Effector CD4-positive, alpha-beta T cell (primary cell): ENCODE results near the gene EYA2.
"Not testable (repeated sequence)": the region's sequence is repeated elsewhere in the genome, so short reads cannot be mapped to it uniquely, and the experiment has no call there.

ENCODE experiments used
- DNase-seq: peaks from one replicate; pipeline ENCODE4 v3.0.0-alpha.2; 2020

EYA2 gene

DNA sequence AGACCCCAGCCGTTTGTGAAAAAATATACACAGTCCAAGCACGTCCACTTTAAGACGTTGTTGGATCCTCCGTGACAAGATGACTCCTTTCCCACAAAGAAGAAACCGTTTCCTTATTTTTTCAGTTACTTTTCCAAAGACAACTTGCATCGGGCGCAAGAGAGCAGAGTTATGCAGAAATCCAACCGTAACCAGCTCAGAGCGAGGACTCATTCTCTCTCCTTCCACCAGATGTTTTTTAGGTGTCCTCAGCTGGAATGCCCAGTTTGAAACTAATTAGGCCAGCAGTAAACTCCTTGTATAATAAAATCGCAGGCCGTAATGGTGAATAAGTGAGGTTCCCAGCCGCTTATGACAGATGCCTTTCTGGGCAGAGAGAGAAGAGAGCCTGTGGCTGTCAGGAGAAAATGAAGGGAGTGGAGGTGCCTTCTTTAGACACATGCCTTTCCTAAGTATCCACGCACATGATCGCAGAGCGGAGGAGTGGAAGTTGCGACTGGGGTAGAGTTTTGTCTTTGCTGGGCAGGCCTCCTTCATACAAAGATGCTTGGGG lies 2.8 kb downstream of the EYA2 start:
- DNase-seq: no peak

DNA sequence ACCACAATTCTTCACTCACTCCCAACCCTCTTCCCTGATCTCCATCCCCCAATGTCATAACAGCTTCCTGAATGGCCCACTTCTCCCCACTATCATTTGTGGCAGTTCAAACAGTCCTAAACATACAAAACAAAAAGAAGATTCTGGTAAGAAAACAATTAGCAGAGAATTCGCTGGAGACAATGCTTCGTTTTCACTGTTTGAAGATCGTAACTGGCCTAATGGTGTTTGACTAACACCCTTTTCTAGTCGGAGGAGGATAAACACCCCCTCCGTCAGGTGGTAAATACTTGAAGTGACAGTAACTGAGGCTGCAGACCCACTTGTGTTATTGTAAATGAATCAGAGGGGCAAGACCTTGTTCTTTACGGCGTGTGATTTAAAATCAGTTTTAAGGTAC lies 3.8 kb downstream of the EYA2 start:
- DNase-seq: no peak

DNA sequence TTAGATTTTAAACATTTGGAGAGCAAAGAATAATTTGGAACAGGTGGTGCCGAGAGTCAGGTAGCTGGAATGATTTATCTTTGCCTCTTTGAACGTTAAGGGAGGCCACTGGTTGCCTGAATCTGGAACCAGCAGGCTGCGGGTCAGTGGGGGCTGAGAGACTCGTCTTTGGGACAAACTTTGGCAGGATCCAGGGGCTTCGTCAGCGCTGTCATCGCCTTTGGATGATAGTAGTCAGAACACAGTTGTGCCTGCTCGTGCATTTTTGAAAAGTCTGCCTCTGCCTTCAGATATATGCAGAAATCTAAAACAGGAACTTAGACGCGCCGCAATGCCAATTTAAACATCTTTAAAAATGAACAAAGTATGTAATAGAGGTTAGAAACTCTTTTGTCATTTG lies 5.0 kb downstream of the EYA2 start:
- DNase-seq: no peak

DNA sequence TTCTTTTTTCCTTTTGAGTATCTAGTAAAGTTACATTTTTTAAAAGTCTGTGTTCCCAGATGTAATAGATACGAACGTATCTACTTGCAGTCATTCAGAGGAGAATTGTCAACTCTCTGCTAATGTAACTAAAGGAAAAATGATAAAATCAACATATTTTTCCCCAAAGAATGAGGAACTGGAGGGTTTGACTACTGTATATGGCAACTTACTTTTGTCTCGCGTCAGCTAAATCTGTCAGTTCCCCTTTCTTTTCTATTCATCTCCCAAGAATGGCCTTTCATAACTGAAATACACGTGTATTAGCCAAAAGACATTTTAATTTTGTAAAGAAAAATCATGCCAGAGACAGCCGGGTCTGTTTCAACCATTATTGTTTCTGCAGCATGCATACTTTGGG lies 5.4 kb downstream of the EYA2 start:
- no peak for DNase-seq

DNA sequence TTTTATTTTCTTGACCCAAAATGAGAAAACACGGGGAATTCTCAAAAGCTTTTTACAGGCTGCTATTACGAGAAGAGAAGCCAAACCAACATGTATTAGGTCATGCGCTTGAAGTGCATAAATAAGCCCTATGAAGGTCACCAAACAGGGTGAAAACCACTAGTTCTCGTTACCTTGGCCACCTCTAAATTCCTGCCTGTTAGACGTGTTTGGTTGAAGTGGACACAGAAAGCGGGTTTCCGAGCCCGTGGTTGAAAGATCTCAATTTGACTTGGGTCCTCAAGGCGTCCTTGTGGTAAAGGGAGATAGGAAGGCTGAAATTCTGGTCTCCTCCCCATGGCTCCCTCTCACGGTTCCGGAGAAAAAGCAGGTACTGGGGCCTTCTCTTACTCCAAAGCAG lies 6.2 kb downstream of the EYA2 start:
- DNase-seq: no peak

DNA sequence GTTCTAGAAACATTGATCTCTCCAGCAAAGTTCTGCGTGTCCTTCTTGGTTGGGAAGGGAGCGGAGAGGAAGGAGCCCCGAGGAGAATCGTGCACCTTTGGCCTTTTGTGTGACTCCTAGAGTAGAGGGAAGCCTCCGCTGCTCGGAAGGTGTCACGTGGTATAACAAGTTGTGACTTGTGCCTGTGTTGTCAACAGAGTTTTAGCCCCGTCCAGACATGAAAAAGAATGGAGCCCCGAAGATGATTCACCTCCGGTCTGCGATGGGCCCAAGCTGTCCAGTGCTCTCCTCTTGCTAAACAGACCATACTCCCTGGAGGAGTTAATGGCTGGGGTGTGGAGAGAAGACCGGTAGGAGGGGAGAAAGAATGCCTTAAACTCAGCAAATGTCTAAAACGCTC lies 7.0 kb downstream of the EYA2 start:
- DNase-seq: no peak

DNA sequence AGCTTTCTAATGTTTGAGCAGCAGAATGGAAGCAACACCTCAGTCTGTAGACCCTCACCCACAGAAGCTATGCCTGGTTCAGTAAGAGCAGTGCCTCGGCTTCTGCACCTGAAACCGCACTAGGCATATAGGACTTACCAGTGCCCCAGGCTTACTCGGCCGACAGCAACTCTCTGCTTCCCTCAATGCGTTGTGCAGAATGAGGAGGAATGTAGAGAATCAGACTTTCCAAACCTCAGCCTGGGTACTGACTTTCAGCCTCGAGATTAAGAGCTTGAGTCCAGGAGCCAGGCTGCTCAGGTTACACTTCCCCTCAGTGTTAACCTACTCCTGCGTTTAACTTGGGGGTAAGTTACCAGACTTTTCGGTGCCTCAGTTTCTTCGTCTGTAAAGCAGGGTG lies 8.6 kb downstream of the EYA2 start:
- no peak for DNase-seq

DNA sequence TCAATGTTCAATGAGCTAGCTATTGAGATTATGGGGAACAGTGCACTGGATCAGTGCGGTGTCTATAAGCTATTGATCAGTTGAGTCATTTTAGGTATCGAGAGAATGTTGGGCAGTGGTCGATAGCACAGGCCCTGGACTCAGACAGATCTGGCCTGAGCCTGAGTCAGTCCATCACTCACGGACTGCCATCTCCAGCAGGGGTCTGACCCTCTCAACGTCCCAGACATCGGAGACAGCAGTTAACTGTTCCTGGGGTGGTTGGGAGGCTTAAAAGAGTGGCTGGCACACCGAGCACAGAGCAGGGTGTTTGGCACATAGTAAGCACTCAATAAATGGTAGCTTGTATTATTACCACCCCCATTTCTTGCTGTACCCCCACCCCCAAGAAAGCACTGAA lies 9.3 kb downstream of the EYA2 start:
- no peak for DNase-seq

DNA sequence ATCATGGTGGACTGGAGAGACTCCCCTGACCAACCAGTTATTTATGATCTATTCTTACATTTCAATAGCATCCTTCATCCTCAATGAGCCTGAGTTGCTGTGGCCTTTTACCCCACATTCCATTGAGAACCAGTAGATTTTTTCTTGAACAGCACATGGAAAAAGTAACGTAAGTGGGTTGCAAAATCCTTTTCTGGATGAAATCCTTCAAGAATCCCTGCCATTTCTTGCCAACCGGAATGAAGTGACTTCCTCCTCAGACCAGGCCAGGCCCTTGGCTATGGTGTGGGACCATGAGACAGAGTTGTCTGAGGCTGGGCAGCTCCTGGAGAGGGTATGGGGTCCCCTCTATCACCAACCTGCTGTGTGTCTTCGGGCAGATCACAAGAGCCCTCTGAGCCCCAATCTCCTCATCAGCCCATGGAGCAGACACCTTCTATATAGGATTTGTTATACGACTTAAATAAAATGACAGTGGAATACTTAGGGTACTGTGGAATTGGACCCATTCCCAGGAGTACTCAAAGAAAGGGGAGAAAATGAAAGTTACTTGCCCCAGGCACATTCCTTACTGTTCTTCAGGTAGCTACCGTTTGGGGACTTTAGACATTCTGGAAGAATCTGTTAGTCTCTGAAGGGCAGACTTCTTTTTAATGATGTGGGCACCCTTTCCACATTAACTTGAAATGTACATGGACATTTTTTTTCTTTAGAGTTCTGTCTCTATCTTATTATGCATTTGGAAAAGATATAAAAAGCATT lies 10.9 kb downstream of the EYA2 start:
- no peak for DNase-seq

DNA sequence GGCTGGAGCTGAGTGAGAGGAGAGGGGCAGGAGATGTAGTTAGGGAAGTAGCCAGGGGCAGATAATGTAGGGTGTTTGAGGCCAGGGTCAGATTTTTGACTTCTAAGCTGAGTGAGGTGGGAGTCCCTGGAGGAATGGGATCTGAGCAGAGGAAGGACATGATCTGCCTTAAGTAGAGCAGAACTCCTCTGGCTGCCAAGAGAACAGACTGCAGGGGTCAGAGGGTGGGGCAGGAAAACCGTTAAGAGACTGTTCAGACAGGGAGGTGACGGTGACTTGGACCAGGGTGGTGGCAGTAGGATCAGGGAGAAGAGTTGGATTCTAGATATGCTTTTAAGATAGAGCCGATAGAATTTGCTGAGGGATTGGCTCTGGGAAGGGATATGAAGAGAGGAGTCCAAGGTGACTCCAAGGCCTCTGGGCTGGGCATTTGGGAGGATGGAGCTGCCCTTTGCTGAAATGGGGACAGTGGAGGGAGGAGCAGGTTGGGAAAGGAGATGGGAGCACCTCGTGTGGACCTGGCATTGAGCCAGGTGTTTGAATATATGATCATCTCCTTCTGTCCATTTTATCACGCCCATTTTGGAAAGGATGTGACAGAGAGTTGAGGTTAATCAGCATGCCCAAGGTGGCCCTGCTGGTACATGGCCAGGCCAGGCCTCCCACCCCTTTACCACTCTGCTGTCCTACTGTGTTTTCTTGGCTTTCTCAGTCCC lies 18.8 kb downstream of the EYA2 start:
- DNase-seq: no peak

DNA sequence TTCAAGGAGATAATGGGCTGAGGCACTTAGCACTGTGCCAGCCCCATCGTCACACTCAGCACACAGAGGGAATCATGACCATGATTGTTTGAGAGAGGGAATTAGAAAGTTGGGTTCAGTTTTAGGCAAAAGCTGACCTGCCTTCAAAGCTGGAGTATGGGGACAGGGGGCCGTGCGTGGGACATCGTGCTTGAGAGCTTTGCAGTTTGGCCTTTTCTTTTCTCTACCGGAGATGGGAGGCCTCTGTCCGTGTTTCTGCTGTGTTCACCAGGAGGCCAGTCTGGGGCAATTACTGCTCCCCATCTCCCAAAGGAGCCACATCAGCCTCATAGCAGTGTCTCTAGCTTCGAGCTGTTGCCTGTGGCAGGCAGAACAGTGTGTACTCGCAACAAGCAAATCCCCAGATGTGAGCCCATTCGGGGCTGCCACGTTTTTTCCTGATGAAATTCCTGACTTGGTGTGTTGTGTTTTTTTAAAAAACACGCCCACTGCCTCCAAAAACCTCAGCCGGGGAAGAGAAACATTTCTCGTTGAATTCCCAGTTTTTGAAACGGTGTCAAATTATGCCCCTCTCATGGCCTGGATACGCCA lies 20.2 kb downstream of the EYA2 start:
- no peak for DNase-seq

DNA sequence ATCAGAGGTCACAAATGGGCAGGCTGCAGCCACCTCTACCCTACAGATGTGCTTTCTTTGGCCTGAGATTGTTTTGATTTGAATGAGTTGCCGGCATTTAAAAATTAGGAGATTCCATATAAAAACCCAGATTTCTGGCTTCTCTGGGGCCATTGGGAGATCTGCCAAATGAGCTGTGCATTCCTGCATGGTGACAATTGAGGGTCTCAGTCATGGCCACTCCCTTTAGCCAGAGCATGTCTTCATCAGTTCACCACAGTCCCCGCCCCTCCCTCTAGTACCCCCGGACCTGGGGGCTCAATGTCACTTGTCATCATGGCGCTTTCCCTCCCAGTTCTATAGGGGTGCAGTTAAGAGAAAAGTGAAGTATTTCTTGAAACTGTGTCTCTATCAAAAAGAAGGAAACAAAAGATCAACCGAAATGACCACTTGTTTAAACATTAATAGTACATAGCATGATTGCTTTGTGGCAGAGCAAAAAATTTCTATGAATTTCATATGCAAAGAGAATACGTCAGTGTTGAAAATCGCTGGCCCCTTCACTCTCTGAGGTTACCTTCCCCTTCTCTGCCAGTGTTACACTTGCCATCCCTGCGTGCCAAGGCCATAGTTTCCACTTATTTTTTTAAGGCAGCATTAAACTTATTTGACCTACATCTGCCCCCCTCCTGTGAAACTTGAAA lies 21.1 kb downstream of the EYA2 start:
- no peak for DNase-seq

DNA sequence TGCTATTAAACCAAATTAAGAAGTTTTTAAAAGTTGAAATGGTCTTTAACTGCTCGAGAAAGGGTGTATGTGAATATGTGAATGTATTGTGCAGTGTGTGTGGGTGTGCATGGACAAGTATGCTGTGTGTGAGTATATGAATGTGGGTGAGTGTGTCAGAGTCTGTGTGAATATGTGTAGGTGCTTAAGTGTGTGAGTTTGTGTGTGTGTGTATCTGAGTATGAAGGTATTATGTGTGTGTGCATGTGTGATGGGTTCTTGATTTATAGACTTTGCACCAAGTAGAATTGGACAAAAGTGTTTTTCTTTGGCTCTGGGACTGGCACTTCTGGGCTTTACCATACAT lies 21.6 kb downstream of the EYA2 start:
- no peak for DNase-seq

DNA sequence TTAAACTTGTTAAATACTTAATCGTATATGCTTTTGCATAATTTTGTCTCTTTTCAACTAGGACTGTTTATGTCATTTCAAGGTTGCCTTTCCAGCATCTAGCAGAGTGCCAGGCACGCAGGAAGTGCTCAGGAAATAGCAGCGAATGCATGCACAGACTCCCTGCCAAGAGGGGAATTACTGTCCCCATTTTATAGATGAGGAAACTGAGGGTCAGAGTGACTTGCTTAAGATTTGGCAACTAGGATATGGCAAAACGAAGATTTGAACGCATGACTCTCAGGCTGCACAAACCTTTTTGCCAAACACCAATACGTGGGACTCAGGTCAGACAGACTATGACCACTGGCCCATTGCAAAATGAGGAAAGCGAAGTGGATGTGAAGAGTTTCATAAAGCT lies 22.5 kb downstream of the EYA2 start:
- DNase-seq: no peak

DNA sequence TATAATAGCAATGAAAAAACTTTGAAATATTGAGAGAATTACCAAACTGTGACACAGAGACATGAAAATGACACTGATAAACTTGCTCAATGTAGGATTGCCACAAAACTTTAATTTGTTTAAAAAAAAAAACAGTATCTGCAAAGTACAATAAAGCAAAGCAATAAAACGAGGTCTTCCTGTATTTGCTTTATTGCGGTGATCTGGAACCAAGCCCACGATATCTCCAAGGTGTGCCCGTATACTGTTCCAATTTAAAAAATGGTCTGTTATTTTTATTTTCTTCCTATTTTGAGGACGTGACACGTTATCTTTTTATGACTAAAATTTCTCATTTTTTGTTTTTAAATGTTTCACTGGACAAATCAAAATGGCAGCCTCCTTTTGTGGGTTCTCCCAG lies 25.5 kb downstream of the EYA2 start:
- DNase-seq: no peak

DNA sequence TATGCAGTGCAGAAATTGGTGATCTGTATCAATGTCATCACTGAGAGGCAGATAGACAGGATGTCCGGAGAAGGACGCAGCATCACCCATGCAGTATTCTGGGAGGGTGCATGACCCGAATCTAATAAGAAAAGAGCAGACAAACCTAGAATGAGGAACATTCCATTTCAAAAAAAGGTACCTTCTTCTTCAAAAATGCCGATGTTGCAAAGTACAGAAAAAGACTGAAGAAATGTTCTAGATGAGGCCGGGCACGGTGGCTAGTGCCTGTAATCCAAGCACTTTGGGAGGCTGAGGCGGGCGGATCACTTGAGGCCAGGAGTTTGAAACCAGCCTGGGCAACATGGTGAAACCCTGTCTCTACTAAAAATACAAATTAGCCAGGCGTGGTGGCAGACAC lies 28.2 kb downstream of the EYA2 start:
- not testable (repeated sequence) for DNase-seq

DNA sequence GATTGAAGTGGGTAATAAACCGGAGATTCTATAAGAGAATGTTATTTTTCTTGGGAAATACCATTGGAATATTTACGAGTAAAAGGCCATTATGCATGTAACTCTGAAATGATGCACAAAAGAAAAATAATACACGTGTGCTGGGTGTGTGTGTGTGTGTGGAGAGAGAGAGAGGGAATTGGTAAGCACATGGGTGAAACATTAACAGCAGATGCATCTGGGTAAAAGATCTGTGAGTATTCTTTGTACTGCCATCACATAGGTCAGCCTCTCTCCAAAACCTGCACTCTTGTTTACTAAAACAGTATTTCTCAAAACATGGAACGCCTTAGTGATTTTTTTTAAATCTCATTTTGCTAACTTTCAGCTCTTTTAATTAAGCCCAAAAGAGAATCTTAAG lies 28.9 kb downstream of the EYA2 start:
- no peak for DNase-seq

DNA sequence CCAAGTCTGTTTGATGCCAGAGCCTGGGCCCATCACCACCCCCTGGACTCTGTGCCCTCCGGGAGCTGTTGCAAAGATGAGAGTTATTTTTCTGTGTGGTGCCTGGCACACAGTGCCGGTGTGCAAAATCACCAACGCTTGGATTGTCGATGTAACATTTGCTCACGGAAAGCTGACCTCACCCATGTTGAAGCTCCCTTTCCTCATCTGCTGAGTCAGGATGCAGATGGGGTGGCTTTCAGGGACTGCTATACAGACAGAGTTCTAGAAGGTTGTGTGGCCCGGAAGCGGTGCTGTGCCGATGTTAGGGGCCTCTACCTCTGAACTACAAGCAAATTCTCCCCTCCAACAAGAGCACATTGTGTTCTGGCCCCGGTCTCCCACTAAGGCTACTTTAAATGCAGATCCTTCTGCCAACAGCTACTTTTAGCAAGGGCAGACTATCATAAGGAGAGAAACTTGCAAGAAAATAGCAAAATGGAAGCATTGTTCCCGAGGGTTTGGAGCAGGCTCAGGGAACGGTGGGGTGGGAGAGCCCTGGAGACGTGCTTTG lies 34.0 kb downstream of the EYA2 start:
- DNase-seq: no peak

DNA sequence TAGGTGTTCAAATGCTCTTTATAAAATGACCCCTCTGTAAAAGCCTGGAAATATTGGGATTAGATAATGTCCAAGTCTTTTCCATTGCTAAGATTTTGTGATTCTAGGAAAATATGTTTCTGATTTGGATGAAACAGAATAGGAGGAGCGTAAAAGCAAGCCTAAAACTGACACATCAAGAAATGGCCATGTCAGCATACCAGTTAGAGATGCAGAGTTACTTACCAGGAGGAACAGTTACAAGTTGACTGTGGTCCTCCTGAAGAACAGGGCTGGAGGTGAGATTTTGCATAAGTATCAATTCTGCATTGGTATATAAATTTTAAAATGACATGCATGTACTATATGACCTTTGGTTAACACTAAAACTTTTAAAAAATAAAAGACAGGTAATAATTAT lies 35.3 kb downstream of the EYA2 start:
- no peak for DNase-seq

DNA sequence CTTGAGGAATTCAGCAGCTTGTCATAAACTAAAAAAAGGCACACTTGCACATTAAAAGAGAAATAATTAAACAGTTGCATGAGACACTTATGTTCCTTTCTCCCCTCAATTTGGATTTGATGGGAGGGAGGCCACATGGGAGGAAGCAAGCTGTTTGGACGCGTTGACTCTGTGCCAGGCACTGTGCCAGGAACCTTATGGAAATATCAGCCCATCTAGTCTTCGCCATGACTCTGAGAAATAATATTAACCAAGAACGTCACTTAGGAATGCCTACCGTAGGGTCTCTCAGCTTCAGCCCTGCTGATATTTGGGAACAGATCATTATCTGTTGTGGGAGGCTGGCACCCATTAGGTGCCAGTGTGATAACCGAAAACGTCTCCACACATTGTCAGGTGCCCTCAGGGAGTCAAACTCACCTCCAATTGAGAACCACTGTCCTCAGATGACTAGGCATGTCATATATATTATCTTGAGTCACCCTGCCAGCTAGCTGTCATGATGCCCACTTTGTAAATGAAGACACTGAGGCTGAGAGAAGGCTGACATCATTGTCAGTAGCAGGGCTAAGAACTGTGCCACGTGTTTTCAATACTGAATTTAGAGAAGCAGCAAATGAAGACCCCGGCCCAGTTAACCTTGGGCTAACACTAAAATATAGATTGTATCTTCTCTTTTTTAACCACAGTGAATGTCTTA lies 36.1 kb downstream of the EYA2 start:
- DNase-seq: no peak

DNA sequence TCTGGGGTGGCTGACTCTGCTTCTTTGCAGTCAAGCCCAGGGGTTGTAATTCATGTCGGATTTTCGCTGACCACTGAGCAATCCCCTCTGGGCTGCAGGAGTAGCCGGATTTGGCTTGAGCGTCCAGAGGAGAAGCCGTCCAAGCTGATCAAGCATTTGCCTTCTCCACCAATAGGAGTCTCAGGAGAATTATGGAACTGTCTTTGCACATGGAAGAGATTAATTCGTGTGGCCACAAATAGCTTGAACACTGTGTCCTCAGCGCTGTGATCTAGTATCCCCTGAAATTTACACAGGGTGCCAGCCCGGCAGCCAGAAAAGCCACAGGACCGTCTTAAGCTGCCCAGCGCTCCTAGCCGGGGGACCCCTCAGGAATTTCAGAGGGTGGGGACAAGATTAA lies 37.1 kb downstream of the EYA2 start:
- DNase-seq: no peak

DNA sequence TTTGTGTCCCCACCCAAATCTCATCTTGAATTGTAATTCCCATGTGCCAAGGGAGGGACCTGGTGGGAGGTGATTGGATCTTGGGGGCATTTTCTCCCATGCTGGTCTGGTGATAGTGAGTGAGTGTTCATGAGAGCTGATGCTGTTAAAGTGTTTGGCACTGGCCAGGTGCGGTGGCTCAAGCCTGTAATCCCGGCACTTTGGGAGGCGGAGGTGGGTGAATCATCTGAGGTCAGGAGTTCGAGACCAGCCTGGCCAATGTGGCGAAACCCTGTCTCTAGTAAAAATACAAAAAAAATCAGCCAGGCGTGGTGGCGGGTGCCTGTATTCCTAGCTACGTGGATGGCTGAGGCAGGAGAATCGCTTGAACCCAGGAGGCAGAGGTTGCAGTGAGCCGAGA lies 37.8 kb downstream of the EYA2 start:
- not testable (repeated sequence) for DNase-seq

DNA sequence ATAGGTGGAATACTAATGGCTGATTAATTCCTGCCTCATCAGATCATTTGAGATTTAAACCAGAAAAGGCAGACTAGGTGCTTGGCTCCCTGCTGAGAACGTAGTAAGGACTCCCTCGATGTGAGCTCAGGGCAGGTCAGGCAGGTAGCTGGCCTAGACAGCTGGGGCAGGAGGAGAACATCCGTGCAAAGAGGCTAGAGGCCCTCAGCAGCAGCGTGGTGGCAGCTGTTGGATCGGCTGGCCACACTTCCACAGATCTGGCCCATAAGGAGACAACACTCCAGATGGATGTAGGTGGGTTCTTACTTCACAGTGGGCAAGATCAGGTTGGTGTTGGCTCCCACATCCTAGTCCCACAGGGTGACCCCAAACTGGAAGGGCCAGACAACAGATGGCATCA lies 38.5 kb downstream of the EYA2 start:
- DNase-seq: no peak
